HG03354 (cell line): ENCODE measurements around the gene MUC6.

Experiments used
- ATAC-seq: cut with Tn5 transposase; IDR thresholded peaks from one replicate; pipeline ENCODE4 v1.9.1; 2021; ENCODE audit warnings: mild to moderate bottlenecking; ENCODE audit not compliant: unreplicated experiment, poor library complexity, severe bottlenecking

Gene MUC6

GRCh38 chr11:995044-995751, 41.3 kb downstream of the MUC6 start:
- no peak for ATAC-seq

- no peak for ATAC-seq
Observed at GRCh38 chr11:993632-994167, 42.8 kb downstream of the MUC6 start.

GRCh38 chr11:992577-992976, 43.9 kb downstream of the MUC6 start:
- ATAC-seq = no peak

GRCh38 chr11:991711-992307, 44.7 kb downstream of the MUC6 start:
- no peak for ATAC-seq

GRCh38 chr11:991034-991433, 45.5 kb downstream of the MUC6 start:
- no peak for ATAC-seq

- ATAC-seq = no peak
Observed at GRCh38 chr11:990101-990500, 46.4 kb downstream of the MUC6 start.

- no peak for ATAC-seq
Observed at GRCh38 chr11:987671-988070, 48.8 kb downstream of the MUC6 start.

GRCh38 chr11:986952-987305, 49.6 kb downstream of the MUC6 start:
- ATAC-seq = no peak

GRCh38 chr11:986270-986951, 50.1 kb downstream of the MUC6 start:
- no peak for ATAC-seq

- ATAC-seq = no peak
Observed at GRCh38 chr11:985848-986247, 50.7 kb downstream of the MUC6 start.

- no peak for ATAC-seq
Observed at GRCh38 chr11:985406-985805, 51.1 kb downstream of the MUC6 start.

- ATAC-seq = no peak
Observed at GRCh38 chr11:984546-984945, 52.0 kb downstream of the MUC6 start.

- no peak for ATAC-seq
Observed at GRCh38 chr11:981764-982163, 54.8 kb downstream of the MUC6 start.

GRCh38 chr11:980438-981357, 55.8 kb downstream of the MUC6 start:
- ATAC-seq = no peak

GRCh38 chr11:978781-979180, 57.7 kb downstream of the MUC6 start:
- ATAC-seq = no peak

- ATAC-seq = no peak
Observed at GRCh38 chr11:977830-978720, 58.4 kb downstream of the MUC6 start.

- ATAC-seq = no peak
Observed at GRCh38 chr11:976431-977160, 59.9 kb downstream of the MUC6 start.

GRCh38 chr11:975827-976226, 60.7 kb downstream of the MUC6 start:
- no peak for ATAC-seq
